ENCODE measurements around the gene GPR183.

The GPR183 gene

GRCh38 chr13:99275093-99275469, 32.1 kb downstream of the GPR183 start:
- WGBS (ENCODE audit: extremely low coverage, insufficient coverage, insufficient read length) = no CpG with 5 or more reads among the region's 1 CpG
- H2BK12ac ChIP-seq (ENCODE audit: low read length) = no peak overlapping the region
- no peaks in the 10 kb centered on the region for H3K4me1 ChIP-seq (ENCODE audit: control insufficient read depth in 1 of 2, insufficient read depth in 2 of 2, low read length in 2 of 2)
- H3K9me3 ChIP-seq (ENCODE audit: insufficient read depth, low read depth, low read length) = peaks cover 1% of the 10 kb centered on the region
- no peak overlapping the region for H4K8ac ChIP-seq (ENCODE audit: low read depth, low read length)
- H2BK5ac ChIP-seq (ENCODE audit: low read depth, low read length, poor library complexity) = no peak overlapping the region
- no peak overlapping the region for H3K14ac ChIP-seq (ENCODE audit: low read length)
- H2AK5ac ChIP-seq (ENCODE audit: low read length) = no peak overlapping the region
- no peak overlapping the region for H3K4me2 ChIP-seq (ENCODE audit: low read length)
- no peaks in the 10 kb centered on the region for H3K79me2 ChIP-seq (ENCODE audit: control insufficient read depth, insufficient read depth, low read length, poor library complexity)
- no peak overlapping the region for H3K9ac ChIP-seq (ENCODE audit: low read length)
- H3K27me3 ChIP-seq (ENCODE audit: insufficient read depth, low read length) = no peaks in the 10 kb centered on the region
- H4K12ac ChIP-seq (ENCODE audit: low read depth, low read length) = no peak overlapping the region
- no peak overlapping the region for H3K4me3 ChIP-seq (ENCODE audit: low read depth, low read length)
- H2AFZ ChIP-seq (ENCODE audit: insufficient read depth, low read length, poor library complexity) = no peak overlapping the region
- no peak overlapping the region for H3K23ac ChIP-seq (ENCODE audit: low read length)
- no peak overlapping the region for H4K91ac ChIP-seq (ENCODE audit: low read depth, low read length)
- no peaks in the 10 kb centered on the region for H3K79me1 ChIP-seq (ENCODE audit: low read length)
- H3K18ac ChIP-seq (ENCODE audit: low read length) = no peak overlapping the region
- no peak overlapping the region for H3K4ac ChIP-seq (ENCODE audit: low read depth, low read length)
- H3K27ac ChIP-seq (ENCODE audit: low read depth, low read length) = no peak overlapping the region
- peaks cover 0 to 4% of the 10 kb centered on the region in 2 experiments for H3K36me3 ChIP-seq (ENCODE audit: control insufficient read depth in 1 of 2, insufficient read depth in 2 of 2, low read length in 2 of 2)
- DNase-seq = no peak
- no peak overlapping the region for H2BK120ac ChIP-seq (ENCODE audit: insufficient read depth, low read length, poor library complexity)

GRCh38 chr13:99273128-99273527, 34.1 kb downstream of the GPR183 start:
- no peak overlapping the region for H3K18ac ChIP-seq (ENCODE audit: low read length)
- H3K9me3 ChIP-seq (ENCODE audit: insufficient read depth, low read depth, low read length) = peaks cover 1% of the 10 kb centered on the region
- no peak overlapping the region for H4K12ac ChIP-seq (ENCODE audit: low read depth, low read length)
- H3K27me3 ChIP-seq (ENCODE audit: insufficient read depth, low read length) = no peaks in the 10 kb centered on the region
- H3K14ac ChIP-seq (ENCODE audit: low read length) = no peak overlapping the region
- H4K8ac ChIP-seq (ENCODE audit: low read depth, low read length) = no peak overlapping the region
- H2BK12ac ChIP-seq (ENCODE audit: low read length) = no peak overlapping the region
- no peak overlapping the region for H2AFZ ChIP-seq (ENCODE audit: insufficient read depth, low read length, poor library complexity)
- H3K79me1 ChIP-seq (ENCODE audit: low read length) = no peaks in the 10 kb centered on the region
- H3K4me2 ChIP-seq (ENCODE audit: low read length) = no peak overlapping the region
- WGBS (ENCODE audit: extremely low coverage, insufficient coverage, insufficient read length) = no CpG with 5 or more reads among the region's 2 CpGs
- no peak overlapping the region for H4K91ac ChIP-seq (ENCODE audit: low read depth, low read length)
- no peak overlapping the region for H3K4ac ChIP-seq (ENCODE audit: low read depth, low read length)
- no peak for DNase-seq
- no peak overlapping the region for H3K9ac ChIP-seq (ENCODE audit: low read length)
- no peak overlapping the region for H2BK5ac ChIP-seq (ENCODE audit: low read depth, low read length, poor library complexity)
- H2AK5ac ChIP-seq (ENCODE audit: low read length) = no peak overlapping the region
- no peaks in the 10 kb centered on the region for H3K79me2 ChIP-seq (ENCODE audit: control insufficient read depth, insufficient read depth, low read length, poor library complexity)
- no peak overlapping the region for H3K23ac ChIP-seq (ENCODE audit: low read length)
- no peak overlapping the region for H3K27ac ChIP-seq (ENCODE audit: low read depth, low read length)
- H3K36me3 ChIP-seq (ENCODE audit: control insufficient read depth in 1 of 2, insufficient read depth in 2 of 2, low read length in 2 of 2) = peaks cover 0 to 4% of the 10 kb centered on the region in 2 experiments
- no peak overlapping the region for H3K4me3 ChIP-seq (ENCODE audit: low read depth, low read length)
- H3K4me1 ChIP-seq (ENCODE audit: control insufficient read depth in 1 of 2, insufficient read depth in 2 of 2, low read length in 2 of 2) = no peaks in the 10 kb centered on the region
- no peak overlapping the region for H2BK120ac ChIP-seq (ENCODE audit: insufficient read depth, low read length, poor library complexity)

- Histone ChIP-seq H3K18ac (ENCODE audit: low read length) (no peak overlapping the region), H3K27me3 (ENCODE audit: insufficient read depth, low read length) (no peaks in the 10 kb centered on the region), H4K8ac (ENCODE audit: low read depth, low read length) (no peak overlapping the region), H3K27ac (ENCODE audit: low read depth, low read length) (no peak overlapping the region), H2AK5ac (ENCODE audit: low read length) (no peak overlapping the region), H3K9me3 (ENCODE audit: insufficient read depth, low read depth, low read length) (peaks cover 1% of the 10 kb centered on the region), H2BK5ac (ENCODE audit: low read depth, low read length, poor library complexity) (no peak overlapping the region), H3K4me1 (ENCODE audit: control insufficient read depth in 1 of 2, insufficient read depth in 2 of 2, low read length in 2 of 2) (no peaks in the 10 kb centered on the region), H3K79me1 (ENCODE audit: low read length) (no peaks in the 10 kb centered on the region), H3K4ac (ENCODE audit: low read depth, low read length) (no peak overlapping the region), H2BK120ac (ENCODE audit: insufficient read depth, low read length, poor library complexity) (no peak overlapping the region), H3K23ac (ENCODE audit: low read length) (no peak overlapping the region), H3K36me3 (ENCODE audit: control insufficient read depth in 1 of 2, insufficient read depth in 2 of 2, low read length in 2 of 2) (peaks cover 4% of the 10 kb centered on the region in 2 experiments), H3K14ac (ENCODE audit: low read length) (no peak overlapping the region), H3K4me2 (ENCODE audit: low read length) (no peak overlapping the region), H3K9ac (ENCODE audit: low read length) (no peak overlapping the region), H2AFZ (ENCODE audit: insufficient read depth, low read length, poor library complexity) (no peak overlapping the region), H3K4me3 (ENCODE audit: low read depth, low read length) (no peak overlapping the region), H4K91ac (ENCODE audit: low read depth, low read length) (no peak overlapping the region), H3K79me2 (ENCODE audit: control insufficient read depth, insufficient read depth, low read length, poor library complexity) (no peaks in the 10 kb centered on the region), H4K12ac (ENCODE audit: low read depth, low read length) (no peak overlapping the region), H2BK12ac (ENCODE audit: low read length) (no peak overlapping the region)
- DNase-seq = no peak
- no CpG with 5 or more reads among the region's 2 CpGs for WGBS (ENCODE audit: extremely low coverage, insufficient coverage, insufficient read length)
Observed at GRCh38 chr13:99272481-99272880, 34.7 kb downstream of the GPR183 start.

- H3K79me2 ChIP-seq (ENCODE audit: control insufficient read depth, insufficient read depth, low read length, poor library complexity) = no peaks in the 10 kb centered on the region
- H3K4me3 ChIP-seq (ENCODE audit: low read depth, low read length) = no peak overlapping the region
- no peaks in the 10 kb centered on the region for H3K4me1 ChIP-seq (ENCODE audit: control insufficient read depth in 1 of 2, insufficient read depth in 2 of 2, low read length in 2 of 2)
- no peak overlapping the region for H3K18ac ChIP-seq (ENCODE audit: low read length)
- no peak overlapping the region for H2BK120ac ChIP-seq (ENCODE audit: insufficient read depth, low read length, poor library complexity)
- no peak for DNase-seq
- WGBS (ENCODE audit: extremely low coverage, insufficient coverage, insufficient read length) = no CpG with 5 or more reads among the region's 3 CpGs
- H4K8ac ChIP-seq (ENCODE audit: low read depth, low read length) = no peak overlapping the region
- no peak overlapping the region for H2BK12ac ChIP-seq (ENCODE audit: low read length)
- no peak overlapping the region for H3K27ac ChIP-seq (ENCODE audit: low read depth, low read length)
- no peak overlapping the region for H3K4ac ChIP-seq (ENCODE audit: low read depth, low read length)
- no peak overlapping the region for H3K14ac ChIP-seq (ENCODE audit: low read length)
- no peak overlapping the region for H3K4me2 ChIP-seq (ENCODE audit: low read length)
- H3K9me3 ChIP-seq (ENCODE audit: insufficient read depth, low read depth, low read length) = peaks cover 1% of the 10 kb centered on the region
- H2BK5ac ChIP-seq (ENCODE audit: low read depth, low read length, poor library complexity) = no peak overlapping the region
- H2AK5ac ChIP-seq (ENCODE audit: low read length) = no peak overlapping the region
- H3K23ac ChIP-seq (ENCODE audit: low read length) = peak overlapping the region; percentile 91
- peak overlapping the region; percentile 61 for H3K9ac ChIP-seq (ENCODE audit: low read length)
- H4K91ac ChIP-seq (ENCODE audit: low read depth, low read length) = no peak overlapping the region
- H4K12ac ChIP-seq (ENCODE audit: low read depth, low read length) = no peak overlapping the region
- no peaks in the 10 kb centered on the region for H3K27me3 ChIP-seq (ENCODE audit: insufficient read depth, low read length)
- H3K79me1 ChIP-seq (ENCODE audit: low read length) = no peaks in the 10 kb centered on the region
- no peak overlapping the region for H2AFZ ChIP-seq (ENCODE audit: insufficient read depth, low read length, poor library complexity)
- peaks cover under 1 to 4% of the 10 kb centered on the region in 2 experiments for H3K36me3 ChIP-seq (ENCODE audit: control insufficient read depth in 1 of 2, insufficient read depth in 2 of 2, low read length in 2 of 2)
Observed at GRCh38 chr13:99271249-99271648, 36.0 kb downstream of the GPR183 start.

Data from trophoblast cell (in vitro differentiated cells and primary cell).